Small intestine (tissue), 7 donors: Measurements from ENCODE around the gene LARGE1. TPM values are rescaled to one million over a fixed set of nuclear protein-coding genes. Genes with fewer than 3 reads are reported as not detected.

Experiments
- DNase-seq, 2 donors: peaks; one replicate each; pipeline versions ENCODE4 v3.0.0 to v3.0.0-alpha.2; 2013
- FAIRE-seq: peaks from 2 replicates; lab custom pipeline; 2012; peaks lifted over from hg19 to GRCh38; lab: Jason Lieb, UNC
- H3K27ac ChIP-seq, 3 donors: one replicate each; pipeline ENCODE4 v1.5.1; 2013; ENCODE audit warnings: low read length in 2 of 3, mild to moderate bottlenecking in 2 of 3, control low read depth in 1 of 3, inconsistent platforms in 1 of 3, low read depth in 1 of 3, moderate library complexity in 1 of 3
- H3K27me3 ChIP-seq, 3 donors: one replicate each; pipeline ENCODE4 v1.6.1; 2013; ENCODE audit warnings: low read length in 3 of 3, inconsistent platforms in 1 of 3; ENCODE audit not compliant: control insufficient read depth in 3 of 3, insufficient read depth in 3 of 3
- H3K36me3 ChIP-seq, 3 donors: one replicate each; pipeline ENCODE4 v1.6.1; 2013; ENCODE audit warnings: low read length in 3 of 3, inconsistent platforms in 1 of 3, low read depth in 1 of 3, mild to moderate bottlenecking in 1 of 3, moderate library complexity in 1 of 3; ENCODE audit not compliant: control insufficient read depth in 3 of 3, insufficient read depth in 2 of 3
- H3K4me1 ChIP-seq, 3 donors: one replicate each; pipeline ENCODE4 v1.6.1; 2013; ENCODE audit warnings: low read length in 2 of 3, inconsistent platforms in 1 of 3, low read depth in 1 of 3, mild to moderate bottlenecking in 1 of 3, moderate library complexity in 1 of 3; ENCODE audit not compliant: control insufficient read depth in 3 of 3, insufficient read depth in 2 of 3
- H3K4me3 ChIP-seq, 3 donors: one replicate each; pipeline ENCODE4 v1.5.1; 2013; ENCODE audit warnings: low read length in 3 of 3, control low read depth in 1 of 3, inconsistent platforms in 1 of 3, low read depth in 1 of 3, mild to moderate bottlenecking in 1 of 3, moderate library complexity in 1 of 3
- H3K9me3 ChIP-seq, 2 donors: one replicate each; pipeline ENCODE4 v1.6.1; 2013; ENCODE audit warnings: low read depth in 1 of 2, low read length in 1 of 2; ENCODE audit not compliant: control insufficient read depth in 2 of 2, insufficient read depth in 1 of 2
- WGBS, 3 donors: extraction: QIAGEN DNeasy Blood & Tissue Kit; methylation state at CpG; one replicate each; pipeline ENCODE4 v1.1.7; 2013; 5-methylcytosine and 5-hydroxymethylcytosine counted together
- polyA plus RNA-seq, 4 donors: library from polyadenylated mRNA; stranded (reverse) in 3 of 4; unstranded in 1 of 4; fragments of 200-250 nt in 3 of 4; fragments of 120-200 nt in 1 of 4; gene quantifications; one replicate each; pipeline versions ENCODE4 v1.2.1 to v1.2.3, GENCODE V29; 2013
- donor health status: healthy with polysubstance abuse.
- donor health status: control.
- donor health status: control.
- donor health status: Bipolar disorder and iron deficiency.
- donor health status: healthy.

The LARGE1 gene
- polyA plus RNA-seq, 4 donors, result 5.1 to 18.8 (median 8.0) TPM

GRCh38 chr22:33920927-33921524 is 750 bp upstream of the LARGE1 start:
- peak overlapping the region in 1 of 3 donors; percentile 54 for H3K27ac ChIP-seq

GRCh38 chr22:33919391-33920196 is 682 bp downstream of the LARGE1 start:
- peak overlapping the region; percentile 57 to 75 (median 69) for H3K4me3 ChIP-seq
- no peak overlapping the region for H3K27ac ChIP-seq
- H3K9me3 ChIP-seq, result no peaks in the 10 kb centered on the region
- peak; percentile 39 to 73 for DNase-seq
- H3K36me3 ChIP-seq, result no peaks in the 10 kb centered on the region
- WGBS, 3 donors, result 1 to 2% (median 1%) methylated on average over 38 to 57 of the region's 57 CpGs
- H3K4me1 ChIP-seq, result peaks cover 0 to 4% (median 0%) of the 10 kb centered on the region in 3 donors
- FAIRE-seq, result no peak
- H3K27me3 ChIP-seq, result no peaks in the 10 kb centered on the region

More at GRCh38 chr22:33920927-33921524, 750 bp upstream of the LARGE1 start:
- Histone ChIP-seq H3K36me3 (no peaks in the 10 kb centered on the region), H3K4me3 (peak overlapping the region; percentile 60 to 75 (median 69)), H3K9me3 (no peaks in the 10 kb centered on the region), H3K4me1 (peaks cover 0 to 4% (median 0%) of the 10 kb centered on the region in 3 donors), H3K27me3 (no peaks in the 10 kb centered on the region)
- DNase-seq, result peak; percentile 97 to 99
- no peak for FAIRE-seq
- 1 to 3% (median 2%) methylated on average over 25 to 69 of the region's 69 CpGs for WGBS, 3 donors

GRCh38 chr22:33918676-33919365 is 1.5 kb downstream of the LARGE1 start:
- no peaks in the 10 kb centered on the region for H3K36me3 ChIP-seq
- H3K9me3 ChIP-seq, result no peaks in the 10 kb centered on the region
- no peaks in the 10 kb centered on the region for H3K27me3 ChIP-seq
- FAIRE-seq (no peak), DNase-seq (peak in 1 of 2 donors; percentile 15)
- 45 to 54% (median 48%) methylated on average over 10 of the region's 10 CpGs for WGBS, 3 donors
- no peak overlapping the region for H3K27ac ChIP-seq
- peak overlapping the region in 2 of 3 donors; percentile 57 to 75 for H3K4me3 ChIP-seq
- peaks cover 0 to 4% (median 0%) of the 10 kb centered on the region in 3 donors for H3K4me1 ChIP-seq

- Histone ChIP-seq H3K27ac (no peak overlapping the region), H3K4me1 (peaks cover 0 to 4% (median 0%) of the 10 kb centered on the region in 3 donors), H3K4me3 (no peak overlapping the region), H3K36me3 (no peaks in the 10 kb centered on the region), H3K9me3 (no peaks in the 10 kb centered on the region), H3K27me3 (no peaks in the 10 kb centered on the region)
- no peak for FAIRE-seq
- 62 to 69% (median 67%) methylated on average over 10 of the region's 10 CpGs for WGBS, 3 donors
- DNase-seq, result peak in 1 of 2 donors; percentile 26
Observed at GRCh38 chr22:33917744-33918406, 2.4 kb downstream of the LARGE1 start.

GRCh38 chr22:33914699-33915098 is 5.6 kb downstream of the LARGE1 start:
- DNase-seq (no peak), FAIRE-seq (no peak)
- no peak overlapping the region for H3K4me3 ChIP-seq
- H3K27me3 ChIP-seq, result no peaks in the 10 kb centered on the region
- no peak overlapping the region for H3K27ac ChIP-seq
- H3K9me3 ChIP-seq, result no peaks in the 10 kb centered on the region
- peaks cover 0 to 4% (median 0%) of the 10 kb centered on the region in 3 donors for H3K4me1 ChIP-seq
- peaks cover 0 to 5% (median 0%) of the 10 kb centered on the region in 3 donors for H3K36me3 ChIP-seq
- WGBS, 3 donors, result 79 to 94% (median 92%) methylated on average over 1 of the region's 1 CpG

GRCh38 chr22:33914131-33914530 is 6.1 kb downstream of the LARGE1 start:
- no peaks in the 10 kb centered on the region for H3K27me3 ChIP-seq
- peaks cover 0 to 4% (median 0%) of the 10 kb centered on the region in 3 donors for H3K4me1 ChIP-seq
- H3K4me3 ChIP-seq, result no peak overlapping the region
- H3K27ac ChIP-seq, result no peak overlapping the region
- H3K36me3 ChIP-seq, result peaks cover 0 to 5% (median 0%) of the 10 kb centered on the region in 3 donors
- FAIRE-seq (no peak), DNase-seq (no peak)
- WGBS, 3 donors, result 76 to 88% (median 87%) methylated on average over 2 of the region's 2 CpGs
- no peaks in the 10 kb centered on the region for H3K9me3 ChIP-seq

- WGBS, 3 donors, result 91 to 96% (median 91%) methylated on average over 4 of the region's 4 CpGs
- Histone ChIP-seq H3K36me3 (peaks cover 0 to 5% (median 0%) of the 10 kb centered on the region in 3 donors), H3K27ac (no peak overlapping the region), H3K4me1 (peaks cover 0 to 4% (median 0%) of the 10 kb centered on the region in 3 donors), H3K9me3 (no peaks in the 10 kb centered on the region), H3K4me3 (no peak overlapping the region), H3K27me3 (no peaks in the 10 kb centered on the region)
- DNase-seq, result no peak
- no peak for FAIRE-seq
Observed at GRCh38 chr22:33913188-33913587, 7.1 kb downstream of the LARGE1 start.

- H3K36me3 ChIP-seq, result peaks cover 0 to 5% (median 0%) of the 10 kb centered on the region in 3 donors
- no peak for FAIRE-seq
- WGBS, 3 donors, result 77 to 91% (median 80%) methylated on average over 6 of the region's 6 CpGs
- no peaks in the 10 kb centered on the region for H3K27me3 ChIP-seq
- no peak for DNase-seq
- no peaks in the 10 kb centered on the region for H3K4me1 ChIP-seq
- no peak overlapping the region for H3K4me3 ChIP-seq
- no peak overlapping the region for H3K27ac ChIP-seq
- no peaks in the 10 kb centered on the region for H3K9me3 ChIP-seq
Observed at GRCh38 chr22:33909911-33910310, 10.4 kb downstream of the LARGE1 start.
